ENCODE results near the gene HIVEP2.

The HIVEP2 gene

DNA sequence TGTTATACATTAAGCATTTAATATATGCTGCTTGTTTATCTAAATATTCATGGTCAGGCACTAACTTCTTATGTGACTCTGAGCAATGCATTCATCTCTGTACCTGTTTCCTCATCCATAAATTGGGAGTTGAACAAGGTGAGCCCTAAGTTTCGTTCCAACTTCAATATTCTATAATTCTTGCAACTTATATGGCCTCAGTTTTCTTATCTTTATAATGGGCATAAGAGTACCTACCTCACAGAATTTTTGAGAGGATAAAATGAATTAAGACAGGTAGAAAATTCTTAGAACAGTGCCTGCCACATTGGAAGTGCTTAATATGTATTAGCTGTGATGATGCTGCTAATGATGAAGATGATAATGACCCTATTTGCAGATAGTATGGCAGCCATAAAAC is 11.8 kb upstream of the HIVEP2 start:
- H3K27me3 ChIP-seq (ENCODE audit: control insufficient read depth, insufficient read depth, low read length): no peaks in the 10 kb centered on the region
- no peak overlapping the region for H3K4me3 ChIP-seq (ENCODE audit: low read depth, low read length)
- H3K36me3 ChIP-seq (ENCODE audit: control insufficient read depth, insufficient read depth, low read length): no peaks in the 10 kb centered on the region
- H3K9me3 ChIP-seq (ENCODE audit: control insufficient read depth, insufficient read depth, low read length): no peaks in the 10 kb centered on the region
- no peak overlapping the region for H3K9ac ChIP-seq (ENCODE audit: low read depth, low read length)
- no peak overlapping the region for H3K27ac ChIP-seq (ENCODE audit: low read depth, low read length)
- H3K4me1 ChIP-seq (ENCODE audit: control insufficient read depth, insufficient read depth, low read length): peaks cover 4% of the 10 kb centered on the region; the same call in 1 of the 2 replicates

GRCh38 chr6:142954844-142955243 is 9.9 kb upstream of the HIVEP2 start:
- no peaks in the 10 kb centered on the region for H3K36me3 ChIP-seq (ENCODE audit: control insufficient read depth, insufficient read depth, low read length)
- peaks cover 7% of the 10 kb centered on the region; the same call in 1 of the 2 replicates for H3K4me1 ChIP-seq (ENCODE audit: control insufficient read depth, insufficient read depth, low read length)
- no peak overlapping the region for H3K27ac ChIP-seq (ENCODE audit: low read depth, low read length)
- no peak overlapping the region for H3K9ac ChIP-seq (ENCODE audit: low read depth, low read length)
- no peaks in the 10 kb centered on the region for H3K27me3 ChIP-seq (ENCODE audit: control insufficient read depth, insufficient read depth, low read length)
- no peaks in the 10 kb centered on the region for H3K9me3 ChIP-seq (ENCODE audit: control insufficient read depth, insufficient read depth, low read length)
- H3K4me3 ChIP-seq (ENCODE audit: low read depth, low read length): no peak overlapping the region

DNA sequence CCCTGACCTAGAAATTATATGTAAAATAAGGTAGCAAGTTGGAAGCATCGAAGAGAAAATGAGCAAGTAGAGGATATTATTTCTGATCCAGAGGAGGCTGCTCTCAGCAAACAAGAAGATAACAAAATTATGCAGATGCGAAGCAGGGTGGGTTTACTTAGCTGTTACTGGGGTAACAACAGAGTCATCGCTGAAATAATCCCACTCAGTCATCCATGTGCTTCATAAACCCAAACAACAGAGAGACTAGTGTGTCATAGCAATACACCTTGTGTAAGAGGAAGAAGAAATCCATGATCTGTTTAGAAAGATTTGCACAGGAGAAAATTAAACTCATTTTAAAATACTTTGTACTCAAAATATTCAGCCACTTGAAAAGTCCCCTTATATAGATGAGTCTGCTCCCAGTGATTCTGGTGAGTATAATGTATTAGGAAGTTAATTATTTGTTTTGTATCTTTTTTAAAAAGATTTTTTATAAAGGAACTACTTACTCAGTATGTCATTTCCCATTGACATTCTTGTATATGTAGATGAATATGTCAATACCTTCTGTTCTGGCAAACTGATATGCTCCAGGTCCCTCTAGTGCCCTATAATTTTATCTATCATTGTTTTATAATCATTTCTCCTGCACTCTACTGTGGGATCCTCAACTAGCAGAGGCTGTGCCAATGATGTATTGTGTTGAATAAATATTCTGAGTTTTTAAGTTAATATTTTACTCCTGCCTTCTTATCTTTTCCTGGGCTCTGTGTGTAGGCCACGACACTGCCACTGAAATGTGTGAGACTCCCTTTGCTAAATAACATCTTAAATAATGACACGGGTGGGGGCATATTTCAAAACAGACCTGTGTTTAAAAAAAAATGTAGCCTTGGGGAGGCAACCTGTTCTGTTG is 8.6 kb upstream of the HIVEP2 start:
- Histone ChIP-seq H3K4me1 (ENCODE audit: control insufficient read depth, insufficient read depth, low read length) (peaks cover 7% of the 10 kb centered on the region; the same call in 1 of the 2 replicates), H3K36me3 (ENCODE audit: control insufficient read depth, insufficient read depth, low read length) (no peaks in the 10 kb centered on the region), H3K4me3 (ENCODE audit: low read depth, low read length) (no peak overlapping the region), H3K27ac (ENCODE audit: low read depth, low read length) (no peak overlapping the region), H3K27me3 (ENCODE audit: control insufficient read depth, insufficient read depth, low read length) (no peaks in the 10 kb centered on the region), H3K9me3 (ENCODE audit: control insufficient read depth, insufficient read depth, low read length) (no peaks in the 10 kb centered on the region), H3K9ac (ENCODE audit: low read depth, low read length) (no peak overlapping the region)

DNA sequence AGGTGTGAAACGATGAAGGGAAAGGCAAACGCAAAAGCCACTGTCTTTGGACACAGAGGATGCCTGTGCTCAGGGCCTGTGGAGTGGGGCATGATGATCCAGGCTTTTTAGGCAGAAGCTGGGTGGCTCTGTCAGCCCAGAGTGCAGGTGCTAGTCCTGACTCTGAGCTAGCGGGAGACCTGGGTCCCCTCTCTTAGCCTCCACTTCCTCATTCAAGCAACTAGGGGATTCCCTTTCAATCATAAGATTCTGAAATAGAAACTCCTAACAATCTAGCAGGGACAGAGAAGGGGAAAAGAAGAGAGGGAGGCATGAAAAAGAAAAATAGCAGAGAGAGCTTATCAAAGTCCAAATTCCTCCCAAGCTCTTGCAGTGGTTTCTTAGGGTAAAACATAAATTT is 7.6 kb upstream of the HIVEP2 start:
- no peak overlapping the region for H3K27ac ChIP-seq (ENCODE audit: low read depth, low read length)
- H3K9me3 ChIP-seq (ENCODE audit: control insufficient read depth, insufficient read depth, low read length): no peaks in the 10 kb centered on the region
- H3K4me1 ChIP-seq (ENCODE audit: control insufficient read depth, insufficient read depth, low read length): peaks cover 12% of the 10 kb centered on the region; the same call in 1 of the 2 replicates
- H3K4me3 ChIP-seq (ENCODE audit: low read depth, low read length): no peak overlapping the region
- no peaks in the 10 kb centered on the region for H3K27me3 ChIP-seq (ENCODE audit: control insufficient read depth, insufficient read depth, low read length)
- no peak overlapping the region for H3K9ac ChIP-seq (ENCODE audit: low read depth, low read length)
- no peaks in the 10 kb centered on the region for H3K36me3 ChIP-seq (ENCODE audit: control insufficient read depth, insufficient read depth, low read length)

DNA sequence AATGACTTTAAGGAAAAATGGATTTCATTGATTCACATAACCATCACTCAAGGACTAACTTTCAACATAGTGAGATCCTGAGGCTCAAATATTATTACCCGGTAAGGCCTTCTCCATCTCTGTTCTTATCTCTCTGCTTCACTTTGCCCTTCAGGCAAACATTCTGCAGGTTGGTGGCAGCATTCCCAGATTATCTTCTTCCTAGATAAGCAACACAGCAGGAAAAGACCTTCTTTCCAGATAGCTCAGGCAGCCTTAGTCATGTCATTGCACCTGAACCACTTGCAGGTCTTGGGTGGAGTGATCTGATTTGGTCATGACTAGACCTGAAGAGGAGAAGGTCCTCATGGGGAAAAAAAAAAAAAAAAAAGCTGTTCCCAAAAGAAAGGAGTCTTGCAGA is 5.3 kb upstream of the HIVEP2 start:
- no peak overlapping the region for H3K4me3 ChIP-seq (ENCODE audit: low read depth, low read length)
- H3K27me3 ChIP-seq (ENCODE audit: control insufficient read depth, insufficient read depth, low read length): no peaks in the 10 kb centered on the region
- no peak overlapping the region for H3K27ac ChIP-seq (ENCODE audit: low read depth, low read length)
- H3K9me3 ChIP-seq (ENCODE audit: control insufficient read depth, insufficient read depth, low read length): no peaks in the 10 kb centered on the region
- peaks cover 12% of the 10 kb centered on the region; the same call in 1 of the 2 replicates for H3K4me1 ChIP-seq (ENCODE audit: control insufficient read depth, insufficient read depth, low read length)
- H3K36me3 ChIP-seq (ENCODE audit: control insufficient read depth, insufficient read depth, low read length): no peaks in the 10 kb centered on the region
- no peak overlapping the region for H3K9ac ChIP-seq (ENCODE audit: low read depth, low read length)

- peaks cover 21% of the 10 kb centered on the region for H3K4me1 ChIP-seq (ENCODE audit: control insufficient read depth, insufficient read depth, low read length)
- no peaks in the 10 kb centered on the region for H3K9me3 ChIP-seq (ENCODE audit: control insufficient read depth, insufficient read depth, low read length)
- no peaks in the 10 kb centered on the region for H3K27me3 ChIP-seq (ENCODE audit: control insufficient read depth, insufficient read depth, low read length)
- H3K9ac ChIP-seq (ENCODE audit: low read depth, low read length): peak overlapping the region; percentile 76
- no peaks in the 10 kb centered on the region for H3K36me3 ChIP-seq (ENCODE audit: control insufficient read depth, insufficient read depth, low read length)
- H3K27ac ChIP-seq (ENCODE audit: low read depth, low read length): peak overlapping the region; percentile 92
- peak overlapping the region; percentile 98 for H3K4me3 ChIP-seq (ENCODE audit: low read depth, low read length)
Measured at GRCh38 chr6:142947714-142948480, 2.9 kb upstream of the HIVEP2 start.

DNA sequence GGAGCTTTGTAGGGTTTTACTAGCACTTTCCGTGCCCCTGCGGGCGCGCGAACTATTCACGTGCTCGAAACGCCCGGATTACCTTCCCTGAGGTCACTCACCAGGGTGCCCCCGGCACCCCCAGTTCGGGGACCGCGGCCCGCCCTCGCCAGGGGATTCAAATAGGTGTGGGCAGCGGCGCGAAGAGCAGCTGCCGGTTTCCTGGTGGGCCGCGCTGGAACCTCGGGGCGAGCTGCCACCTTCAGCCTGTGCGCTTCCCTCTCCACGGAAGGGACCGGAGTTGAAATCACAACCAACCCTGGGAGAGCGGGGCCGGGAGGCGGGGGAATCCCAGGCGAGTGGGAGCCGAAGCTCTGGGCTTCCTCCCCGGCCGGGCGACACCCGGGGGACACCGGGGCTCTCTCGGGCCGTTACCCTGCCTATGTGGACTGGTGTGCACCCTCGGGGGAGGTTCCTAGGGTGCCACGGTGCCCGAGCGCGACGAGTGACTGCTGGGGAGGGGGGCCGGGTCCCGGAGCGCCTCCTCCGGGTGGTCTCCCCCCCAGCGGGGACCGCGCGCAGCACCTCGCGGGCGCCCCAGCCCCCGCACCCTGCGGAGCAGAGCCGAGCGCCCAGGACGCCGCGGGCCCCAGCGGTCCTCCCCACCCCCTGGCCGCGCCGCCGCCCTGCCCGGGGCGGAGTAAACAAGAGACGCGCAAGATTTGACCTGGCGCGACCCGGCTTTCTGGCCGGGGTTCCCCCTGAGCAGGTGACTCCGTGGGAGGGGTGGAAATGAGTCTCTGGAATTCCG is 2.1 kb upstream of the HIVEP2 start:
- Histone ChIP-seq H3K9ac (ENCODE audit: low read depth, low read length) (peak overlapping the region; percentile 76), H3K36me3 (ENCODE audit: control insufficient read depth, insufficient read depth, low read length) (no peaks in the 10 kb centered on the region), H3K27me3 (ENCODE audit: control insufficient read depth, insufficient read depth, low read length) (no peaks in the 10 kb centered on the region), H3K4me1 (ENCODE audit: control insufficient read depth, insufficient read depth, low read length) (peaks cover 23% of the 10 kb centered on the region), H3K4me3 (ENCODE audit: low read depth, low read length) (peak overlapping the region; percentile 98), H3K27ac (ENCODE audit: low read depth, low read length) (peak overlapping the region; percentile 92), H3K9me3 (ENCODE audit: control insufficient read depth, insufficient read depth, low read length) (no peaks in the 10 kb centered on the region)

- peak overlapping the region; percentile 92 for H3K27ac ChIP-seq (ENCODE audit: low read depth, low read length)
- no peaks in the 10 kb centered on the region for H3K36me3 ChIP-seq (ENCODE audit: control insufficient read depth, insufficient read depth, low read length)
- H3K27me3 ChIP-seq (ENCODE audit: control insufficient read depth, insufficient read depth, low read length): no peaks in the 10 kb centered on the region
- no peaks in the 10 kb centered on the region for H3K9me3 ChIP-seq (ENCODE audit: control insufficient read depth, insufficient read depth, low read length)
- peaks cover 15% of the 10 kb centered on the region for H3K4me1 ChIP-seq (ENCODE audit: control insufficient read depth, insufficient read depth, low read length)
- peak overlapping the region; percentile 89 for H3K9ac ChIP-seq (ENCODE audit: low read depth, low read length)
- peak overlapping the region; percentile 98 for H3K4me3 ChIP-seq (ENCODE audit: low read depth, low read length)
Measured at GRCh38 chr6:142946181-142946923, 1.4 kb upstream of the HIVEP2 start.

DNA sequence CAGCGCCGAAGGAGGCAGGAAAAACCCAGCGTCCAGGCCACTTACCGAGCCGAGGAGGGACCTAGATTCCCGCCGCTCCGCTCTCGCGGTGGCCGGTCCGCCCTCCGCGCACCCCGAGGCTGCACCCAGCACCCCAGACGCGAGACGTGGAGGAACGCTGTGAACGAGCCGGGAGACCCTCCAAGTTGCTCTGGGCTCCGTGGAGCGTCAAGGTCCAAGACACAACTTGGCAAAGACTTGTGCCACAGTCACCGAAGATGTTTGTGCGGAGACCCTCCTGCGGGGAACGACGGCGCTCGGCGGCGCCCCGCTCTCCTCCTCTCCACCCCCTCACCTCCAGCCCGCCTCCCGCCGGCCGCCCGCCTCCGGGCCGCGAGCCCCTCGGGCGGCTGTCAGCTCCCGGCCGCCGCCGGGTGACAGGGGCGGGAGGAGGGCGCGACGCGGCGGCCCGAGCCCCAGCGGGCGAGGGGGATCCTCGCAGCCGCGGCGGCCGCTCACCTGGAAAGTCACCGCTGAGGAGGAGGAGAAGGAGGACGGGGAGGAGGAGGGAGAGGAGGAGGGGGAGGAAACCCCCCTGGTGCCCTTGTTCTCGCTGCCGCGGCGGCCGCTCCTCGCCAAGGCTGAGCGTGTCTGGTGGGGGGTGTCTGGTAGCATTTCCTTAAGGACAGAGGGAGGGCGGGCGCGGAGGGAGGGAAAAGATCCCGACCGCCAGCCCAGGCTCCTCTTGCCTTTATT is 637 bp upstream of the HIVEP2 start:
- Histone ChIP-seq H3K4me1 (ENCODE audit: control insufficient read depth, insufficient read depth, low read length) (peaks cover 17% of the 10 kb centered on the region), H3K27ac (ENCODE audit: low read depth, low read length) (peak overlapping the region; percentile 92), H3K9ac (ENCODE audit: low read depth, low read length) (peak overlapping the region; percentile 89), H3K4me3 (ENCODE audit: low read depth, low read length) (peak overlapping the region; percentile 98), H3K9me3 (ENCODE audit: control insufficient read depth, insufficient read depth, low read length) (no peaks in the 10 kb centered on the region), H3K36me3 (ENCODE audit: control insufficient read depth, insufficient read depth, low read length) (no peaks in the 10 kb centered on the region), H3K27me3 (ENCODE audit: control insufficient read depth, insufficient read depth, low read length) (no peaks in the 10 kb centered on the region)
